Stimulated activated CD4-positive, alpha-beta T cell treated with anti-CD3 and anti-CD28 coated beads, Interleukin-4, amount 100 ng/mL, for 1 hour (primary cell): Measurements from ENCODE around the gene CDYL2.
A peak's percentile ranks its signal among the peaks of the same experiment; 100 is the strongest.
"Not testable (repeated sequence)": the region's sequence is repeated elsewhere in the genome, so short reads cannot be mapped to it uniquely, and the experiment has no call there.

ENCODE experiments used
- DNase-seq: peaks from one replicate; pipeline ENCODE4 v3.0.0-alpha.2; 2020

Gene CDYL2

DNA sequence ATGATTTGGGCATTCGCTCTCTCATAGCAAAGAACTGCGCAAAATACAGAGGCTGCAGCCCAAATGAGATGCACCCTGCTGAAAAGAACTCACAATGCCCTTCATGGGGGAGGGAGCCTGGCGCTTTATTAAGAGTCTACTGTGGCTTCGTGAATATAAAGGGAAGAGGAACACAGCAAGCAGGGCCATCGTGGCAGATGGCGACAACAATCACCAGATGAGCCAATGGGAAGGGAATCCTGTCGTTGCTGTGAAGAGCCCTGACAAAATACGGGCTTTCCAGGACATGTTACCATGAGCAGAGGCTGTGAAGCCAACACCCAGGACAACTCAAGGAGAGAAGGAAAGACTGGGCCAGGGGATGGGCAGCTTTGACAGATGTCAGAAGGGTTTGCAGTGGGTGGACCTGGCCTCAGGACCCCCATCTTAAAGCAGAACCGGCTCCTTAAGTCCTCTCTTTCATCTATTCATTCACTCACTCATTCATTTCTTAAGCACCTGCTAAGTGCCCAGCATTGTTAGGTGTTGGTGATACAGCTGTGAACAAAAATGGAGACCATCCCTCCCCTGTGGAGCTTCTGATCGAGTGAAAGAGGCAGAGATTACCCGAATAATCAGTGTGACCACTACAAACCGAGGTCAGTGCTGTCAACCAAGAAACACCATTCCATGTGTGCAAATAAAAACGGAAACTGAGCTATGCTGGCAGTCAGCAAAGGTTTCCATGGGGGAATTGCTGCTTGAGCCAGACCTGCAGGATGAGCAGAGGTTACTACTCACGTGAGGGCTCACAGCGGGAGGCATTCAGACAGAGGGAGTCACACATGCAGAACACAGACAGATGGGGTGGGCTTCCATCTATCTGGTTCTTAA is 137.8 kb downstream of the CDYL2 start:
- DNase-seq, result no peak

DNA sequence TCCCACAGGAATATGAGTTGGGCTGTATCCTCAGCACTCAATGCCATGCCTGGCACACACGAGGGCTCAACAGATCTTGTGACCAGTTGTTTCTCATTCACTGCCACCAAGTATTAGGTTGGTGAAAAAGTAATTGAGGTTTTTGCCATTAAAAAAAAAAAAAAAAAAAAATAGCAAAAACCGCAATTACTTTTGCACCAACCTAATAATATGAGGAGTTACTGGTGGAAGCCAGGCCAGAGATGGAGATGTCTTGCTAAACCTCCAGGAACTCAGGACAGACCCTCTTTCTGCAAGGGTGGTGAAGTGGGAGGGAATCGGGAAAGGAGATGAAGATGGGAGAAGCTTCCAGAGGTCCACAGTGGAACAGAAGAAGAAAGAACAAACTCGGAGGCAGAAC is 139.0 kb downstream of the CDYL2 start:
- no peak for DNase-seq

DNA sequence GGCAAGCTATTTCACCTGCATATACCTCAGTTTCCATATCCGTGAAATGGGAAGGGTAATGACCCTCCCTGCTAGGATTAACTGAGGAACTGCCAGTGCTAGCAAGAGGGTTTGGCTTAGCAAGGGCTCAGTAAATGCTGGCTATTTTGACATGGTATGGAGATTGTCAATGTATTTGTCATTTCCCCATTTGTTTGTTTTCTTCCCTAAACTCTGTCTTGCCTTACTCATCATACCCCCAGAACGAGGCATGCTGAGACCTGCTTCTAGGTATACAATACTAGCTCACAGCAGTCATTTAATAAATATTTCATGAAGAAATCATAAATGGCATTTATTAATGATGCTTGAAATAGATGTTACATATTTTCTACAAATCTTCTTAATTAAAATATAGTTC is 139.6 kb downstream of the CDYL2 start:
- no peak for DNase-seq

DNA sequence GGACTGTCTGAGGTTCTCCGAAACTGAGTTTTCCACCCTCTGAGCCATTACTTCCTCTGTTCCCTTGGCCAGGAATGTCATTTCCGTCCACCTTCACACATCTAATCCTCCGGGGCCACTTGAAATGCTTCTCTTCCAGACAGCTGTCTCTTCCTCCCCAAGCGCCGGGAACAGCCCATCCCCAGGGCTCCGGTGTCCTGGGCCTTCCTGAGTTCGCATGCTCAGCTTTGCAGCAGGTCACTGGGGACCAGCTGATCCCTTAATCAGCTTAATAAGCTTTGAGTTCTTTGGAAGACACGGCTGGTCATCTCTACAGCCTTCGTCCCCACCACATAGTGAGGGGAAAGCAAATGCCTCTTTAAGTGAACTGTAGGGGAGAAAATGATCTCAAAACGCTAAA is 140.2 kb downstream of the CDYL2 start:
- no peak for DNase-seq

DNA sequence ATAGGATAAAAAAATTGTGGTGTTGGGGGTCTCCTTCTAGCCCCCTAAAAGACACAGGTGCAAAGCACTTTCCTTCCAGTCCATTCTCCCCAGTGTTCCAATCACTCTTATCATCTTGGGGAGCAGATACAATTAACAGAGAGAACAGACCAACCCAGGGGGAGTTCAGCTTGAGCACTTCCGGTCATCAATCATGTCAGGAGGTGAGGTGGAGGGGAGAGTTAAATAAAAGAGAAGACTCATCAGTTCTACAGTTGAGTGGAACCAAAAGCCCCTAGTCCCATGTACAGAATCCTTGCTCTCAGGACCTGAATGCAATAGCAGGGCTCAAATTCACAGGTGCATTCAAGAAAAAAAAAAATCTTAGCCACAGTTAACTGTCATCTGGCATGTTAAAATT is 141.3 kb downstream of the CDYL2 start:
- no peak for DNase-seq

DNA sequence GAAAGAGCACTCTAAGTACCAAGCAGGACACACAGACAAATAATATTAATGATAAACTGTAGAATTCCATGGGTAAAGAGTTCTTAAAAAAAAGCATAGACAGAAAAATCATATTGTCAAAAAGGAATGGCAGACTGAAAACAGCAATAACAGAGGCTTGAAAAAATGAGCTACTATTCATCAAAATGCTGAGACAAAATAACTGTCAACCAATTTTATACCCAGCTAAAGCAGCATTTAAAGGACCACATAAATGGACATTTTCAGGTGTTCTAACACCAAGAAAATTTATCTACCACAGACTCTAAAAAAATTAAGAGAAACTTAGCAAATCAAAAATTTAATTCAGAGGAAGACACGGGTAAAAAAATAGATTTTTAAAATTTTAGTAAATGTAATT is 144.5 kb downstream of the CDYL2 start:
- DNase-seq, result no peak

DNA sequence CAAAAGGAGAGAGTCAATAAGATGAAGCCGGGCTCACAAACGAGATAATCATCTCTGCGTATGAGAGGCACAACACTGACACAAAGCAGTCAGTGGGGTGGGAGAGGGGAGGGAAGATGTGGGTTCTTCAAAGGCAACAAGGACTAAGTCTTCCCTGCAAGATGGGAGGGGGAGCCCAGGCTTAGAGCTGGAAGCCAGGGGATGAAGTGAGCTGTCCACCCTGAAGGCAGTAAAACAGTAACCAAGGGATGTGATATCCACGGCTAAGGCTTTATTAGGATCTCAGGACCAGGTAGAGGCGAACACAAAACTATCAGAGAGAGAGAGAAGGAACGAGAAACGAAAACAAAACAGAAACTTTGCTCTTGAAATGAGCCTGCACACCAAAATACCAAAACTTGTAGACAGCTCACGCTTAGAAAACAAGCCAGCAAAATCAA is 147.7 kb downstream of the CDYL2 start:
- peak; percentile 31 for DNase-seq

DNA sequence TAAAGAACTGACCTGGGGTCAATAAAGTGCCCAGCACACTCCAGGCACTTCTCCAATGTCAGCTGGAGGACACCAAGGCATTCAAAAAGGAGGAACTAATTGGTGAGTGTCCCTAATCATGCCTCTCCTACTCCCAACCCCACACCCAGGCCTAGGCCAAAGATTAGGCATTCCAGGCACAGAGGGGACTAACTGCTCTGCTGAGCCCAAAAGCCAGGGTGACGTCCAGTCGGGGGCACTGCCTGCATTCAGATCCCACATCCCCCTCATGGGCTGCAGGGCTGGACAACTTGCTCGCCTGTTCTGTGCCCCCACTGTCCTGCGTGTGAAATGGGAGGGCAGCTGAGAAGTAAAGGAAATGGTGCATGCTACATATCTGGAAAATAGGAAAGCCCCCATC is 148.2 kb downstream of the CDYL2 start:
- DNase-seq, result no peak

DNA sequence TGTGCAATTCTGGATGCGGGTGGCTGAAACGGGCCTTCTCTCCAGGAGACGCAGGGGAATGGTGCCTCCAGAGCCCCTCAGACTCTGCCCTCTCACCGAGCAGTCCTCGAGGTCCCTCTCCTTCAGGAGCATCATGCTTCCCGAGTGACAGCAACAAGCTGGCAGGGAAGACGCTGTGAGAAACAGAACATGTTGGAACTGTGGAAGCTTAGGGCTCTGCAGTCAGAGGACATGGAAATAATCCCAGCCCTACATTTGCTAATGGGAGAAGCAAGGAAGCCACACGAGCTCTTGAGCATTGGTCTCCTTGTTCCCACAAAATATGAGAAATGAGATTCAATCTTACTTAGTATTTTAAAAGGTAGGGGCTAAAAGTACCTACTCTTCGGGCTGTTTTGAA is 148.6 kb downstream of the CDYL2 start:
- DNase-seq, result no peak

DNA sequence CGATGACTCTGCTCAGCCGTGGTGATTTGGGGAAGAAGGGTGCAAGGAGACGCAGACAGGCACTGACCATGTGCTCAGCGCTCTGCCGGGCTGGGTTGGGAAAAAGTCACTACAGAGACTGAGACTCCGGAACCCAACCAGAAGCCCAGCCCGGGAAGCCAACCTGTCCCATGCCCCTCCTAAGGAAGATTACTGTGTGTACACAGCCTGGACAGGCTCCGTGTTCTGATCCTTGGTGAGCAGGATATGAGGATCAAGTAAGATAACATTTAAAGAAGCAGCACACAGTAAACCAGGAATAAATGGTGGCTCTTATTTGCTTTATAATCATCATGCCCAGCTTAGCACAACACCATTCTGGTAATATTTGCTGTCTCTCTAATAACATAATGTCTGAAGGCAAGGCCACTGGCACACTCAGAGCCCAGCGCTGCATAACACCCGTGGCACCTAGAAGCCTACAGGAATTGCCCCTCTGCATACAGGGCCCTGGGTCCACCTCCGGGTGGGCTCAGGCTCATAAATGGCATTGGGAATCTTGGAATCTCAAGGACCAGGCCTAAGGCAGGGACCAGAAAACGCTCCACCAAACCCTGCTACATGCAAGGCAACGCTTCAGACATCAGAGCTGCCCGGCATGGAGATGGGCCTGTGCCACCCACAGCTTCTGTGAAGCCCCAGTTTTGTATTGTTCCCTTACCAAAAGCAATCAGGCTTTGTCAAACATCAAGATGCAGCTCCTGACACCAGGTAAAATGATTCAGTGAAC is 150.1 kb downstream of the CDYL2 start:
- DNase-seq, result no peak

DNA sequence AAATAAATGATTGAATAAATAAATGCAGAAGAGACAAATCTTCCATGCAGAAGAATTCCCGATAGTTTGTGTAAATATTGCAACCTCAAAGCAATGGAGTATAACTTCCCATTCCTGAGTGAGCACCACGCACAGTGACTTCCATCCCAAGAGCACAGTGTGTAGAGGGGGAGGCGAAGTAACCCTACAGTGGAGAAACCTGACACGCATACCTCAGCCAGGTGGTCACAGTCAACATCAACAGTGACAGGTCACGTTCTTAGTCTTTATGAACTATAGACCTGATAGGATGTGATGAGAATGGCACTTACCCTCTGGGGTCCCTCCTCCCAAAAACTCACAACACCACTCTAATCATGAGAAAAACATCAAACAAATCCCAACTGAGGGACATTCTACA is 152.0 kb downstream of the CDYL2 start:
- no peak for DNase-seq

DNA sequence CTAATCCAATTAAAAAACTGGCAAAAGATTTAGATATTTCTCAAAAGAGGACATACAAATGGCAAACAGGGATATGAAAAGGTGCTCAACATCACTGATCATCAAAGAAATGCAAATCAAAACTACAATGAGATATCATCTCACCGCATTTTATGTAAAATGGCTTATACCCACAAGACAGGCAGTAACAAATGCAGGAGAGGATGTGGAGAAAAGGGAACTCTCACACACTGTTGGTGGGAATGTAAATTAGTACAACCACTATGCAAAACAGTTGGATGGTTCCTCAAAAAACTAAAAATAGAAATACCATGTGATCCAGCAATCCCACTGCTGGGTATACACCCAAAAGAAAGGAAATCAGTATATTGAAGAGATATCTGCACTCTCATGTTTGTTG is 154.1 kb downstream of the CDYL2 start:
- not testable (repeated sequence) for DNase-seq

DNA sequence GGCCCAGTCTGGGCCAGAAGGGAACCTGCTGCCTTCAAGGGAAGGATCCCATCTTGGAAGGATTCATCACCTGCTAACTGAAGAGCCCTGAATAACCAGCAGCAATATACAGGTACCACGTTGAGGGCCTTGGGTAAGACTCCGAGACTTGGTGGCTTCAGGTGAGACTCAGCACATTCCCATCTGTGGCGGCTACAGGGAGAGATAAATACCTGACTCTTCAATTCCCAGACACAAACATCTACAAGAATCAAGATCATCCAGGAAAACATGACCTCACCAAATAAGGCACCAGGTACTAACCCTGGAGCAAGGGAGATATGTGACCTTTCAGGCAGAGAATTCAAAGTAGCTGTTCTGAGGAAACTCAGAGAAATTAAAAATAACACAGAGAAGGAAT is 164.1 kb downstream of the CDYL2 start:
- DNase-seq, result no peak

DNA sequence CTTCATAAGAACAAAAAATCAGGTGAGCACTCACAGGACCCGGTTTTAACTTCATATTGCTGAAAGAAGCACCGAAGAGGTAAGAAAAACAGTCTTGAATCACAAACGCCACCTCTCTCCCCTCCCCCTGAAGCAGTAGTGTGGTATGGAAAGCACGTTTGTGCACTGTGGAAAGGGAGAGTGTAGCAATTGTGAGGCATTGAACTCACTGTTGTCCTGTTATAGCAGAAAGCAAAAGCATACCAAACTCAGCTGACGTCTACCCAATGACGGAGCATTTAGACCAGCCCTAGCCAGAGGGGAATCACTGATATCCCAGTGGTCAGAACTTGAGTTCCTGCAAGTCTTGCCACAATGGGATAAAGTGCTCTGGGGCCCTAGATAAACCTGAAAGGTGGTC is 164.8 kb downstream of the CDYL2 start:
- no peak for DNase-seq

DNA sequence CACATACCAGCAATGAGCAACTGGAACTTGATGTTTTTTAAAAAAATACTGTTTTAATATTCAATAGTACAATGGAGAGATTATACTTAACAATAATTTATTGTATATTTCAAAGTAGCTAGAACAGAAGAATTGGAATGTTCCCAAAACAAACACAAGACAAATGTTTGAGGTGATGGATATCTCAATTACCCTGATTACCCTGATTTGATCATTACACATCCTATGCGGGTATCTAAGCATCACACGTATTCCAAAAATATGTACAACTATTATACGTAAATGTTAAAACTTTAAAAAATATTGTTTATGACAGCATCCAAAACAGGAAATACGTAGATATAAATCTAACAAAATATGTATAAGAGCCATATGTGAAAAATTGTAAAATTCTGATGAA is 166.8 kb downstream of the CDYL2 start:
- DNase-seq, result no peak

DNA sequence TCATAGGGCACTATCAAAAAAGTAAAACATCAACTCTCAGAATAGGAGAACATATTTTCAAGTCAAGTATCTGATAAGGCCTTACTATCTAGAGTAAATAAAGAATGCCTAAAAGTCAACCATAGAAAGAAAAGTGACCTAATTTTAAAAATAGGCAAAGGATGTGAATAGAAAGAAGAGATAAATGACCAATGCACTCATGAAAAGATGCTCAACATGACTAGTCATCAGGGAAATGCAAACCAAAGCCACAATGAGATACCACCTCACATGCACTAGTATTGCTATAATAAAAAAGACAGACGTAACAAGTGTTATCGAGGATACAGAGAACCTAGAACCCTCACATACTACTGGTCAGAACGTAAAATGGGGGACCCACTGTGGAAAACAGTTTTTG is 172.8 kb downstream of the CDYL2 start:
- no peak for DNase-seq

DNA sequence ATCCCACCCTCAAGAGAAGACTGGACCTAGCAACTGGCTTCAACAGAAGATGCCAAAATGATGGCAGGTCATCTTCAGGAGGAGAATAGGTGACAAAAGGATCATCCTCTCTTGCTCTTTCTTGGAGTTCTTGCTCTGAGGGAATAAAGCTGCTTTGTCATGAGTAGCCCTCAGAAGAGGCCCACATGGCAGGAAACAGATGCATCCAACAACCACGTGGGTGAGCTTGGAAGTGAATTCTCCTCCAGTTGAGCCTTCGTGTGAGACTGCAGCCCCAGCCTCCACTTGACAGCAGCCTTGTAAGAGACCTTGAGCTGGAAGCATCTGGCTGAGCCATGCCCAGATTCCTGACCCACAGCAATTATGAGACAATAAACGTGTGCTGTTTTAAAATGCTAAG is 176.1 kb downstream of the CDYL2 start:
- no peak for DNase-seq

DNA sequence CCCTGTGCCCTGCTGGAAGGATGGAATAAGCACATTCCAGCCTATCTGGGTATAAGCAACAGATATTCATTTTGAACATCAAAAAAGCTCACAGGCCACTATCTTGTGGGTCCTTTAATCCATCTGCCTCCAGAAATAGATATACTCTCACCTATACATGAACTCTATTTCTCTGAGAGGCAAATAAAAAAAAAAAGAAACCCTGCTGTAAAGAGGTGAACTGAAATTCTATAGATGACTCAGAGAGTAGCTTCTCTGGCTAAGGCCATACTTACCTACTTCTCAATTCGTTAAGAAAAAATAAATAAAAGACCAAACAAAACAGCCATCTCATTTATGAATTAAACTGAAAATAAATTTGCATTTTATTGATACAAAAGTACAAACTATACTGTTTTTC is 177.3 kb downstream of the CDYL2 start:
- DNase-seq, result no peak

DNA sequence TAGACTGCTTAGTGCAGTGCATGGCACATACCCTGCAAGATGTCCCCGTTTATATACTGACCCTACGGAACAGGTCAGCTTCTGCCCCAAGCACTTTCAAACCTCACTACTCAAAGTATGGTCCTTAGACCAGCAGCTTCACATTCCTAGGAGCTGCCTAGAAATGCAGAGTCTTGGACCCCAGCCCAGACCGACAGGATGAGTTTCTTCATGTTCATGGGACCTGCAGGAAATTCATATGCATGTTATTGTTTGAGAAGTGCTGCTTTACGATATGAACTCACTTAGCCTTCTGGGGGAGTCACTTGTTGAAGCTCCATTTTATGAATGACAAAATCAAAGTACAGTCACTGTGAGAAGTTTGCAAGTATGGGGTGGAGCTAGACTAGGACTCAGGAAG is 181.0 kb downstream of the CDYL2 start:
- no peak for DNase-seq

DNA sequence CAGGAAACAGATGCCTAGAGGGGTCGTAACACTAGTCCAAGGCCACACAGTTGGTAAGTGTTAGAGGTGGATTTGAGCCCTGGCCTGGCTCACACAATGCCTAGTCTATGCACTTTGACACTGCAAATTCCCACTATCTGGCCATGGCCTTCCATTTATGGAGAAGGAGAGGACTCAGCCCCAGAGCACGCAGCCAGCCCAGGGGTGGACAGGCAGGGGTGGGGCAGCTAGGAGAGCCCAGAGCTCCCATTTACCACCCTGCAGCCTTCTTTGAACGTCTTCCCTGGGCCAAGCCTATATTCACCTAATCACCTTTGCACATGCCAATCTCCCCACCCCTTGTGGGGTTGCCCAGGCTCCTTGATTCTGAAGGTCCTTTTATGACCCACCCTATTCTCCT is 182.4 kb downstream of the CDYL2 start:
- no peak for DNase-seq

DNA sequence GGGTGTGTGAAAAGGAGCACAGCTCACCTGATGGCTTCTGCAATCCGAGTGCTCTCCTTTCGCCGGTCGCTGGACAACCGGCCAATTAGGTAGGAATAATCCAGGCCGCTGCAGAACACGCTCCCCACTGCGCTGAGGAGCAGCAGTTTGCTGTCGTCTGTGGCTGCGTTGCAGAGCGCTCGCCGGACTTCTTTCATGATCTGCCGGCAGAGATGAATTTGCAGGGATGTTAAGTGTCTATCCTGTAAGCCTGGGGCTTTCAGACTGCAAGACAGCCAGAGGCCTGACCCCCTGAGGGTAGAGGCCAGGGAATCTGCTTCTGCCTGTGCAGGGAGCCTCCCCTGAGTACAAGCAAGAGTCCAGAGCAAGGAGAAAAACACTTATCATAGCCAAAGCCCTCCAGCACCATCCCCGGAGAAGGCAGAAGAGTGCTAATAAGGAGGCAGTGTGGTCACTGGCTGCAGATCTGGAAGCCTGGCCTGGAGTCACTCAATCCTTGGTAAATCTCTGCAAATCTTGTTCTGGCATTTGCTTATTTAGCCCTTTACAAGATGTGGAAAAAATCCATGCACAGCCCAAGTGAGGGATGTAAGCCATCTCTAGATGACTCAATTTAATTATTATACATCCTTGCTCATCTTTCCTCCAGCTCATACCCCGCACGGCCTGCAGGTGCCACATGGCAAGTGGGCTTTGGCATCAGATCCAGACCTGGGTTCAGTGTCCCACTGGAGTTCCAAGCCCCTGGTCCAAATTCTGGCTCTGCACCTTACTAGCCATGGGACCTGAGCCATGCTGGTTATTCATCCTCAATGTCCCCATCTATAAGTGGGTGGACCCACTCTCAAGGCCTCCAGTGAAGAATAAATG is 183.4 kb downstream of the CDYL2 start:
- no peak for DNase-seq

DNA sequence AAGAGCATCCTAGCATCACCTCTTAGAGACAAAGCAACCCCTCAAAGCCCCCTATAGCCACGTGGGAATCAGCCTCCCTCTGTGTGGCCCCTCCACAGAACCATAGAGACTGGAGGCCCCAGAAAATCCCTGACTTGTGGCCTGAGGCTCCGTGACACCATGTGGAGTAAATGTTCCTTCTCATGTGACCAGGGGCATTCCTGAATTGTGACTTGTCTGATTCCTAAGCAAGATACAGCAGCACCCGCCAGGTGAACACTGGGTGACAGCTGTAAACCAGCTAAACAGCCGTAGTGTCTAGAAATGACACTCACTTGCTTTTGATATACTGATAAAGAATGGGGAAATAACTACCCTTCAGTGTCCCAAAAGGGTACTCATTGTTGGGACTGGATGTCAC is 184.6 kb downstream of the CDYL2 start:
- no peak for DNase-seq

DNA sequence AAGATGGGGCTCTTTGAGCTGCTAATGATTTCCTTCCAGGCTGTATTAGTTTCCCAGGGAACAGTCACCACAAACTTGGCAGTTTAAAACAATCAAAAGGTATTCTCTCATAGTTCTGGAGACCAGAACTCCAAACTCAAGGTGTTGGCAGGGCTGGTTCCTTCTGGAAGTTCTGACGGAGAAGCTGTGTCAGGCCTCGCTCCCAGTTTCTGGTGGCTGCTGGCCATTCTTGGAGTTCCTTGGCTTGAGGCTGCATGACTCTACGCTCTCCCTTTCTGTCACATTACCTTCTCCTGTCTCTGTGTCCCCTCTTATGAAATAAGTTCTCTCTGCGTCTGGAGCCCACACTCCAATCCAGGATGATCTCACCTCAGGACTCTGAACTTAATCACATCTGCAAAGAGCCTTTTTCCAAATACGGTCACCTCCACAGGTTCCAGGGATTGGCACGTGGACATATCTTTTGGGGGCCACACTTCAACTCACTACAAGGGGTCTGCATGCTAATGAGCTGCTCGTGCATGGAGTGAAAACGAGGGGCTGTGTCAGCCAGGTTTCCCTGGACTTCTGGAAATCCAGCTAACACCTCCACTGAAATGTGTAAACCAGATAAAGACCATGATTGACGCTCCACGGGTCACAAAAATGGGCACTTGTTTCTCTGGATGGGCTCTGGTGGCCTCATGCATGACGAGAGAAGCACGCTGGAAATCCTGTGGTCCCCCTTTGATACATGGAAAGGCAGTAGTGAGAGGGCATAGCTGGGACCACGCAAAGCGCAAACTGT is 185.3 kb downstream of the CDYL2 start:
- DNase-seq, result no peak
